Spleen (tissue), 11 donors: ENCODE data around the gene ARID1A. TPM values are rescaled to one million over a fixed set of nuclear protein-coding genes. Genes with fewer than 3 reads are reported as not detected.

ENCODE experiments used
- DNase-seq: peaks from one replicate; pipeline ENCODE4 v3.0.0-alpha.2; 2020
- H3K27ac ChIP-seq, 8 donors: fragments of 200-600 bp; sonication (generic) in 7 of 8; 1 replicate in 4 of 8; 2 replicates in 4 of 8; pipeline versions ENCODE4 v1.5.0 to v1.8.0; 2016 to 2021; ENCODE audit warnings: inconsistent platforms in 4 of 8, mild to moderate bottlenecking in 4 of 8, moderate library complexity in 1 of 8
- H3K27me3 ChIP-seq, 7 donors: fragments of 200-600 bp; sonication (generic) in 6 of 7; replicated peaks in 1 of 7; 1 replicate in 4 of 7; 2 replicates in 3 of 7; pipeline versions ENCODE4 v1.5.0 to v1.8.0; 2016 to 2021; ENCODE audit warnings: inconsistent platforms in 3 of 7, mild to moderate bottlenecking in 1 of 7
- H3K36me3 ChIP-seq, 6 donors: fragments of 200-600 bp; sonication (generic) in 5 of 6; 1 replicate in 4 of 6; 2 replicates in 2 of 6; pipeline versions ENCODE4 v1.5.0 to v1.8.0; 2016 to 2021; ENCODE audit warnings: inconsistent platforms in 2 of 6
- H3K4me1 ChIP-seq, 6 donors: fragments of 200-600 bp; sonication (generic) in 5 of 6; 1 replicate in 3 of 6; 2 replicates in 3 of 6; pipeline versions ENCODE4 v1.5.0 to v1.8.0; 2016 to 2021; ENCODE audit warnings: inconsistent platforms in 3 of 6
- H3K4me3 ChIP-seq, 8 donors: fragments of 200-600 bp; sonication (generic) in 7 of 8; 1 replicate in 4 of 8; 2 replicates in 4 of 8; pipeline versions ENCODE4 v1.5.0 to v1.8.0; 2016 to 2021; ENCODE audit warnings: inconsistent platforms in 4 of 8, mild to moderate bottlenecking in 4 of 8, moderate library complexity in 2 of 8
- H3K9me3 ChIP-seq, 8 donors: fragments of 200-600 bp; sonication (generic) in 7 of 8; 1 replicate in 4 of 8; 2 replicates in 4 of 8; pipeline versions ENCODE4 v1.5.0 to v1.8.0; 2016 to 2021; ENCODE audit warnings: inconsistent platforms in 4 of 8
- POLR2A ChIP-seq, 3 donors: fragments of 450-650 bp; IDR thresholded peaks; one replicate each; pipeline ENCODE4 v1.5.1; 2017; ENCODE audit warnings: antibody characterized with exemption in 3 of 3, mild to moderate bottlenecking in 1 of 3
- POLR2AphosphoS5 ChIP-seq, 3 donors: sonication (generic); formaldehyde crosslinking; IDR thresholded peaks; one replicate each; pipeline ENCODE4 v1.5.1; 2017; ENCODE audit warnings: antibody characterized with exemption in 3 of 3
- WGBS, 5 donors: extraction: QIAGEN DNeasy Blood & Tissue Kit in 3 of 5; methylation state at CpG; one replicate each; pipeline versions ENCODE4 v1.1.5 to v1.1.7; 2013 to 2018; 5-methylcytosine and 5-hydroxymethylcytosine counted together
- intact Hi-C: fragments of 100-400 bp; cut with DNase I; formaldehyde crosslinking; loops from one replicate; pipeline ENCODE4 v1.15.0; 2023; ENCODE audit warnings: low total_unique reads
- polyA plus RNA-seq, 3 donors: library from polyadenylated mRNA; stranded (reverse); fragments of 200-250 nt; gene quantifications; one replicate each; pipeline ENCODE4 v1.2.1, GENCODE V29; 2013
- total RNA-seq, 7 donors: library from RNA; depleted of rRNA in 3 of 7; stranded (reverse); fragments of >200 nt in 3 of 7; fragmentation: NEBNext Ultra II Directional in 4 of 7; extraction: Animal tissue kit (Norgen Biotek cat#: 25700) in 4 of 7; gene quantifications; one replicate each; pipeline versions ENCODE4 v1.1.0 to v1.2.1, GENCODE V29; 2016 to 2021
- TF ChIP-seq, protein P1 (sequence below), 11 experiments: fragments of 200-600 bp in 7 of 11; fragments of 450-650 bp in 4 of 11; sonication (generic) in 4 of 11; IDR thresholded peaks in 8 of 11; conservative IDR thresholded peaks in 3 of 11; 1 replicate in 7 of 11; 2 replicates in 4 of 11; pipeline versions ENCODE4 v1.4.0 to v1.8.0; 2016 to 2021; ENCODE audit warnings: antibody characterized with exemption in 11 of 11, inconsistent platforms in 4 of 11, mild to moderate bottlenecking in 1 of 11
- donor health status: healthy with polysubstance abuse.
- donor health status: DM: no; HTN: no; CAD: no; lungs with moderate emphysema.
- donor health status: DM: no; HTN: no; CAD: no.
- donor health status: Bipolar disorder and iron deficiency.
- donor health status: healthy.
- donor health status: DM: no; HTN: no; CAD: no.
- donor health status: DM: yes; HTN: yes; CAD: no.

The ARID1A gene
- total and polyA plus RNA-seq, 10 donors, result 9.8 to 121 (median 91.8) TPM

DNA sequence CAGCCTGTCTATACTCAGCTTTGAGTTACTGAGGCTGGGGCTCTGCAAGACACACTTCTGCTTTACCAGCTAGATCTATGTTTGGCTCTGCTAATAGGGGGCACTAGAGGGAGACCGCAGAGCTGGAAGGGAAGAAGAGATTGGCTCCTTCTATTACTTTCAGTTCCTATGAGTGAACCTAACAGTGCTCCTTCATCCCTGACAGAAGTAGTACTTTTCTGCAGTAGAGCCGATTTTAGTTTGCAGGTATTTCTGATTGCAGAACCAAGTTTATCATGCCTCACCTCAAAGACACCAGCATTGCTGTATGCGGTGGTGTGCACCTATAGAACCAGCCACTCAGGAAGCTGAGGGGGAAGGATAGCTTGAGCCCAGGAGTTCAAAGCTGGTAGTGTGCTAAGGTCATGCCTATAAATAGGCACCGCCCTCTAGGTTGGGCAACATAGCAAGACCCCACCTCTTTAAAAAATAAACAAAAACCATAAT lies 125.0 kb downstream of the ARID1A start:
- no peak for DNase-seq
- peak overlapping the region in 6 of 8 donors; percentile 37 to 77 (median 66) for H3K27ac ChIP-seq
- H3K9me3 ChIP-seq, result no peaks in the 10 kb centered on the region
- peaks cover 14 to 42% (median 25%) of the 10 kb centered on the region in 6 donors for H3K4me1 ChIP-seq
- TF ChIP-seq, protein P1, sequence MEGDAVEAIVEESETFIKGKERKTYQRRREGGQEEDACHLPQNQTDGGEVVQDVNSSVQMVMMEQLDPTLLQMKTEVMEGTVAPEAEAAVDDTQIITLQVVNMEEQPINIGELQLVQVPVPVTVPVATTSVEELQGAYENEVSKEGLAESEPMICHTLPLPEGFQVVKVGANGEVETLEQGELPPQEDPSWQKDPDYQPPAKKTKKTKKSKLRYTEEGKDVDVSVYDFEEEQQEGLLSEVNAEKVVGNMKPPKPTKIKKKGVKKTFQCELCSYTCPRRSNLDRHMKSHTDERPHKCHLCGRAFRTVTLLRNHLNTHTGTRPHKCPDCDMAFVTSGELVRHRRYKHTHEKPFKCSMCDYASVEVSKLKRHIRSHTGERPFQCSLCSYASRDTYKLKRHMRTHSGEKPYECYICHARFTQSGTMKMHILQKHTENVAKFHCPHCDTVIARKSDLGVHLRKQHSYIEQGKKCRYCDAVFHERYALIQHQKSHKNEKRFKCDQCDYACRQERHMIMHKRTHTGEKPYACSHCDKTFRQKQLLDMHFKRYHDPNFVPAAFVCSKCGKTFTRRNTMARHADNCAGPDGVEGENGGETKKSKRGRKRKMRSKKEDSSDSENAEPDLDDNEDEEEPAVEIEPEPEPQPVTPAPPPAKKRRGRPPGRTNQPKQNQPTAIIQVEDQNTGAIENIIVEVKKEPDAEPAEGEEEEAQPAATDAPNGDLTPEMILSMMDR (IDR thresholded peaks at IDR 0.05 in 8 of 11, conservative IDR thresholded peaks at IDR 0.05 in 3 of 11), result peak in 7 of 11 experiments; percentile 19 to 60 (median 48)
- TF ChIP-seq POLR2AphosphoS5 (IDR thresholded peaks at IDR 0.05) (peak in 1 of 3 donors; percentile 29), POLR2A (IDR thresholded peaks at IDR 0.05) (no peak)
- H3K36me3 ChIP-seq, result no peaks in the 10 kb centered on the region
- 21 to 40% (median 29%) methylated on average over 4 of the region's 4 CpGs for WGBS, 5 donors
- intact Hi-C loops, result no loop called here
- H3K4me3 ChIP-seq, result peak overlapping the region in 2 of 8 donors; percentile 2 to 49
- H3K27me3 ChIP-seq, result no peaks in the 10 kb centered on the region

DNA sequence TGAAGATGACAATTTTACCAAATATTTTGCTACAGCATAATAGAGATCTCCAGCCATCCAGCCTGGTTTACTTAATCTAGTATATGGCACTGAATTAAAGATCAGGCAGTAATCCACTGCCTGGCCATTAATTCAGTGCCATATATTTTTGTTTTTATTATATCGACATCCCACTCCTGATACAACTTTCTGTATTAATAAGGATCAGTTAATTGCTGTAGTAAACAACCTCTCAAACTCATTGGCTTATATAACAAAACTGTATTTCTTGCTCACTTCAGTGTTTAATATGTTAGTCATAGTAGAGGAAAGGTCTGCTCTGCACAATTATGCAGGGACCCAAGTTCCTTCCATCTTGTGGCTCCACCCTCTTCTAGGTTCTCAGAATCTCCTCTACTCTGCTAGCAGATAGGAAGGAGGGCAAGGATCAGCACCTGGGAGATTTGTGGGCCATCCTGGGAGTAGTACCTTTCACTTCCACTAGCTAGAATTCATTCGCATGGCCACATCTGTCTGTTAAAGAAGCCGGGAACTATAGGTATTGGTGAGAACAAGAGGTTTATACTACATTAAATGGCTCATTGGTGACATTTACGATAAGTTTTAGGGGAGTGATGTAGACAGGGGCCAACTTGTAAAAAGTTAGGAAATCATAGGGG lies 127.1 kb downstream of the ARID1A start:
- no peak for TF ChIP-seq POLR2A (IDR thresholded peaks at IDR 0.05)
- TF ChIP-seq, protein P1 (IDR thresholded peaks at IDR 0.05 in 8 of 11, conservative IDR thresholded peaks at IDR 0.05 in 3 of 11), result no peak
- TF ChIP-seq POLR2AphosphoS5 (IDR thresholded peaks at IDR 0.05), result no peak
- DNase-seq, result no peak
- Histone ChIP-seq H3K36me3 (no peaks in the 10 kb centered on the region), H3K4me3 (no peak overlapping the region), H3K27me3 (no peaks in the 10 kb centered on the region), H3K4me1 (peaks cover 20 to 52% (median 38%) of the 10 kb centered on the region in 6 donors), H3K27ac (no peak overlapping the region), H3K9me3 (no peaks in the 10 kb centered on the region)
- WGBS, 5 donors, result 95 to 98% (median 97%) methylated on average over 4 of the region's 4 CpGs
- intact Hi-C loops, result no loop called here

DNA sequence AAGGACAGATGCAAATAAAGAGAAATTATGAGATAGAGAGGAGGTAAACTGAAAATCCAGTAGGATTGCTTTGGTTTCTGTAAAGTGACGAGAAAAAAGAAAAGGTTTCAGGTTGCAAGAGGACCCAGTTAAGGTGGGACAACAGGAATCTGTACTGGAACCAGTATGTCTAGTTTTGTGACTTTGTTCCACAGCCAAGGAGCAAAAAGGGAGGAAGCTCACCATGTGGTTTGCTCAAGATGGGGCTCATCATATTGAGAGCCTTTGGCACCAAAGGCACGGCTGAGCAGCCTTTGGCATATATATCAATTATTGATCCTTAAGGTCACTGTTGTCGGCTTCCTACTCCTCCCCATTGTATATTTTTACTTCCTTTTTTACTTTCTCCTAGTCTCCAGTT lies 128.9 kb downstream of the ARID1A start:
- 84 to 96% (median 90%) methylated on average over 3 of the region's 3 CpGs for WGBS, 5 donors
- no peak overlapping the region for H3K4me3 ChIP-seq
- no peaks in the 10 kb centered on the region for H3K9me3 ChIP-seq
- H3K4me1 ChIP-seq, result peaks cover 39 to 70% (median 56%) of the 10 kb centered on the region in 6 donors
- H3K27me3 ChIP-seq, result no peaks in the 10 kb centered on the region
- no peak for DNase-seq
- intact Hi-C loops, result no loop called here
- peak overlapping the region in 2 of 8 donors; percentile 93 to 94 for H3K27ac ChIP-seq
- TF ChIP-seq, protein P1 (IDR thresholded peaks at IDR 0.05 in 8 of 11, conservative IDR thresholded peaks at IDR 0.05 in 3 of 11), result no peak
- TF ChIP-seq POLR2A (IDR thresholded peaks at IDR 0.05), result no peak
- TF ChIP-seq POLR2AphosphoS5 (IDR thresholded peaks at IDR 0.05), result no peak
- peaks cover 0 to 7% (median 0%) of the 10 kb centered on the region in 6 donors for H3K36me3 ChIP-seq
